Subcutaneous abdominal adipose tissue (tissue), 5 donors: Measurements from ENCODE around the gene URB2.
A peak's percentile ranks its signal among the peaks of the same experiment; 100 is the strongest.
"Not testable (repeated sequence)": the region's sequence is repeated elsewhere in the genome, so short reads cannot be mapped to it uniquely, and the experiment has no call there.

ENCODE experiments used
- H3K27ac ChIP-seq: one replicate; pipeline ENCODE4 v1.7.0; 2013; ENCODE audit warnings: low read depth, mild to moderate bottlenecking, inconsistent platforms, low read length, moderate library complexity
- H3K27me3 ChIP-seq, 5 donors: one replicate each; pipeline ENCODE4 v1.7.0; 2013; ENCODE audit warnings: low read length in 5 of 5, inconsistent platforms in 1 of 5; ENCODE audit not compliant: control insufficient read depth in 5 of 5, insufficient read depth in 4 of 5
- H3K36me3 ChIP-seq, 5 donors: one replicate each; pipeline ENCODE4 v1.7.0; 2013; ENCODE audit warnings: low read length in 5 of 5; ENCODE audit not compliant: control insufficient read depth in 5 of 5, insufficient read depth in 5 of 5
- H3K4me1 ChIP-seq, 5 donors: one replicate each; pipeline ENCODE4 v1.7.0; 2013; ENCODE audit warnings: low read length in 5 of 5, mild to moderate bottlenecking in 3 of 5, moderate library complexity in 1 of 5; ENCODE audit not compliant: control insufficient read depth in 5 of 5, insufficient read depth in 5 of 5
- H3K4me3 ChIP-seq, 5 donors: one replicate each; pipeline ENCODE4 v1.7.0; 2013; ENCODE audit warnings: low read length in 5 of 5, low read depth in 1 of 5
- H3K9ac ChIP-seq, 5 donors: one replicate each; pipeline ENCODE4 v1.7.0; 2013; ENCODE audit warnings: low read length in 5 of 5, mild to moderate bottlenecking in 4 of 5, moderate library complexity in 3 of 5
- H3K9me3 ChIP-seq, 5 donors: one replicate each; pipeline ENCODE4 v1.7.0; 2013; ENCODE audit warnings: low read length in 5 of 5; ENCODE audit not compliant: control insufficient read depth in 5 of 5
- donor health status: healthy.
- donor health status: healthy.
- donor health status: healthy.
- donor health status: healthy.
- donor health status: healthy.

Gene URB2

GRCh38 chr1:229613938-229614337 is 12.1 kb upstream of the URB2 start:
- Histone ChIP-seq H3K36me3 (peaks cover 42 to 54% (median 51%) of the 10 kb centered on the region in 5 donors), H3K4me1 (peaks cover 0 to 7% (median 0%) of the 10 kb centered on the region in 5 donors), H3K9me3 (no peaks in the 10 kb centered on the region), H3K27me3 (no peaks in the 10 kb centered on the region), H3K9ac (no peak overlapping the region), H3K27ac (no peak overlapping the region), H3K4me3 (no peak overlapping the region)

- H3K27ac ChIP-seq: no peak overlapping the region
Measured at GRCh38 chr1:229614701-229615100, 11.3 kb upstream of the URB2 start.

GRCh38 chr1:229617351-229618100 is 8.5 kb upstream of the URB2 start:
- Histone ChIP-seq H3K4me1 (peaks cover 0 to 32% (median 17%) of the 10 kb centered on the region in 5 donors), H3K27ac (no peak overlapping the region), H3K4me3 (no peak overlapping the region), H3K27me3 (no peaks in the 10 kb centered on the region), H3K9ac (no peak overlapping the region), H3K36me3 (peaks cover 11 to 19% (median 17%) of the 10 kb centered on the region in 5 donors), H3K9me3 (no peaks in the 10 kb centered on the region)

More at GRCh38 chr1:229614701-229615100, 11.3 kb upstream of the URB2 start:
- Histone ChIP-seq H3K27me3 (no peaks in the 10 kb centered on the region), H3K4me1 (peaks cover 0 to 7% (median 0%) of the 10 kb centered on the region in 5 donors), H3K4me3 (no peak overlapping the region), H3K9ac (no peak overlapping the region), H3K36me3 (peaks cover 34 to 47% (median 45%) of the 10 kb centered on the region in 5 donors), H3K9me3 (no peaks in the 10 kb centered on the region)

- Histone ChIP-seq H3K9ac (no peak overlapping the region), H3K27ac (no peak overlapping the region), H3K9me3 (no peaks in the 10 kb centered on the region), H3K4me3 (no peak overlapping the region), H3K4me1 (peaks cover 0 to 45% (median 26%) of the 10 kb centered on the region in 5 donors), H3K36me3 (peaks cover under 1 to 4% (median 3%) of the 10 kb centered on the region in 5 donors), H3K27me3 (no peaks in the 10 kb centered on the region)
Measured at GRCh38 chr1:229619002-229619401, 7.0 kb upstream of the URB2 start.

- Histone ChIP-seq H3K36me3 (no peaks in the 10 kb centered on the region), H3K4me3 (no peak overlapping the region), H3K4me1 (peaks cover under 1 to 51% (median 32%) of the 10 kb centered on the region in 5 donors), H3K27me3 (no peaks in the 10 kb centered on the region), H3K9ac (no peak overlapping the region), H3K27ac (no peak overlapping the region), H3K9me3 (no peaks in the 10 kb centered on the region)
Measured at GRCh38 chr1:229619614-229620013, 6.4 kb upstream of the URB2 start.

- no peaks in the 10 kb centered on the region for H3K9me3 ChIP-seq
- H3K27me3 ChIP-seq: no peaks in the 10 kb centered on the region
- peaks cover 4 to 54% (median 41%) of the 10 kb centered on the region in 5 donors for H3K4me1 ChIP-seq
- H3K9ac ChIP-seq: peak overlapping the region in 1 of 5 donors; percentile 15
- peak overlapping the region; percentile 69 for H3K27ac ChIP-seq
- H3K36me3 ChIP-seq: no peaks in the 10 kb centered on the region
- no peak overlapping the region for H3K4me3 ChIP-seq
Measured at GRCh38 chr1:229620876-229621275, 5.2 kb upstream of the URB2 start.

GRCh38 chr1:229621663-229622062 is 4.4 kb upstream of the URB2 start:
- Histone ChIP-seq H3K9me3 (no peaks in the 10 kb centered on the region), H3K27ac (peak overlapping the region; percentile 69), H3K4me1 (peaks cover 4 to 56% (median 46%) of the 10 kb centered on the region in 5 donors), H3K4me3 (no peak overlapping the region), H3K36me3 (no peaks in the 10 kb centered on the region), H3K27me3 (no peaks in the 10 kb centered on the region), H3K9ac (peak overlapping the region in 1 of 5 donors; percentile 11)

GRCh38 chr1:229622641-229623120 is 3.4 kb upstream of the URB2 start:
- H3K9me3 ChIP-seq, H3K36me3 ChIP-seq, H3K27ac ChIP-seq, H3K9ac ChIP-seq, H3K4me3 ChIP-seq, H3K27me3 ChIP-seq: not testable (repeated sequence)
- peaks cover 4 to 65% (median 52%) of the 10 kb centered on the region in 5 donors for H3K4me1 ChIP-seq

GRCh38 chr1:229623225-229623624 is 2.8 kb upstream of the URB2 start:
- Histone ChIP-seq H3K4me1 (peaks cover 4 to 65% (median 52%) of the 10 kb centered on the region in 5 donors), H3K9ac (no peak overlapping the region), H3K36me3 (no peaks in the 10 kb centered on the region), H3K9me3 (no peaks in the 10 kb centered on the region), H3K4me3 (no peak overlapping the region), H3K27me3 (no peaks in the 10 kb centered on the region), H3K27ac (no peak overlapping the region)

GRCh38 chr1:229623838-229624237 is 2.2 kb upstream of the URB2 start:
- H3K9me3 ChIP-seq: no peaks in the 10 kb centered on the region
- H3K9ac ChIP-seq: peak overlapping the region in 1 of 5 donors; percentile 21
- H3K4me3 ChIP-seq: no peak overlapping the region
- no peak overlapping the region for H3K27ac ChIP-seq
- H3K27me3 ChIP-seq: no peaks in the 10 kb centered on the region
- no peaks in the 10 kb centered on the region for H3K36me3 ChIP-seq
- H3K4me1 ChIP-seq: peaks cover 4 to 65% (median 52%) of the 10 kb centered on the region in 5 donors
